HCT116 (cell line): Measurements from ENCODE around the gene ARHGEF38. TPM values are rescaled to one million over a fixed set of nuclear protein-coding genes. Genes with fewer than 3 reads are reported as not detected.

Experiments
- ATAC-seq: fragments of 200-7000 bp; cut with Tn5 transposase; 2 replicates; pipeline ENCODE4 v1.9.1; 2020; ENCODE audit warnings: mild to moderate bottlenecking, moderate library complexity
- BruUV-seq: library from RNA; stranded (reverse); fragments of 400-500 nt; replicated peaks from 2 replicates; lab custom pipeline; 2021; lab: Mats Ljungman, UMichigan
- CTCF ChIA-PET: fragments of 300-600 bp; sonication (Branson Sonifier 250); formaldehyde crosslinking; loops from one replicate; lab custom pipeline; 2021; ENCODE audit warnings: antibody characterized with exemption; lab: Charles Lee
- POLR2A ChIA-PET: fragments of 300-600, 350-600 bp; sonication (Branson Sonifier 250); formaldehyde crosslinking; loops from one replicate; lab custom pipeline; 2021; ENCODE audit warnings: antibody characterized with exemption; lab: Charles Lee
- RAD21 ChIA-PET, 2 experiments: fragments of 300-600 bp; sonication (Branson Sonifier 250); formaldehyde crosslinking; loops; one replicate each; lab custom pipeline; 2023; ENCODE audit warnings: low total read pairs in 2 of 2; ENCODE audit not compliant: uncharacterized antibody in 2 of 2, unreplicated experiment in 2 of 2, low non-redundant PET in 1 of 2; lab: Charles Lee
- DNase-seq: peaks from one replicate; pipeline ENCODE4 v3.0.0-alpha.2; 2010; ENCODE audit warnings: low read depth, low spot score
- H2AFZ ChIP-seq: fragments of 200-600 bp; shearing (Covaris generic), sonication (generic); 2 replicates; pipeline ENCODE4 v1.6.1; 2017; ENCODE audit warnings: low read depth, mixed run types, mixed read lengths, antibody characterized with exemption, low read length; ENCODE audit not compliant: poor library complexity, severe bottlenecking
- H3K27ac ChIP-seq: 2 replicates; pipeline ENCODE4 v1.5.1; 2012; ENCODE audit warnings: low read depth, low read length
- H3K27me3 ChIP-seq: fragments of 200-600 bp; sonication (generic); 2 replicates; pipeline ENCODE4 v1.6.1; 2016; ENCODE audit warnings: mixed run types, low read length, mixed read lengths; ENCODE audit not compliant: insufficient read depth
- H3K36me3 ChIP-seq, 2 experiments: fragments of 200-500 bp in 1 of 2; fragments of 200-600 bp in 1 of 2; sonication (Bioruptor generic) in 1 of 2; sonication (generic) in 1 of 2; 2 replicates each; pipeline versions ENCODE4 v1.5.1 to v1.6.1; 2014 to 2016; ENCODE audit warnings: low read length in 2 of 2, inconsistent platforms in 1 of 2, mixed read lengths in 1 of 2, mixed run types in 1 of 2; ENCODE audit not compliant: insufficient read depth in 2 of 2, control insufficient read depth in 1 of 2
- H3K4me1 ChIP-seq, 2 experiments: fragments of 200-600 bp in 1 of 2; sonication (generic) in 1 of 2; 2 replicates each; pipeline versions ENCODE4 v1.5.1 to v1.6.1; 2012 to 2017; ENCODE audit warnings: low read length in 2 of 2, inconsistent platforms in 1 of 2, mild to moderate bottlenecking in 1 of 2, mixed read lengths in 1 of 2, mixed run types in 1 of 2, moderate library complexity in 1 of 2; ENCODE audit not compliant: insufficient read depth in 2 of 2, control insufficient read depth in 1 of 2
- H3K4me2 ChIP-seq: fragments of 200-600 bp; sonication (generic); 2 replicates; pipeline ENCODE4 v1.6.1; 2017; ENCODE audit warnings: mixed run types, low read length, mixed read lengths
- H3K4me3 ChIP-seq, 2 experiments: fragments of 200-600 bp in 1 of 2; sonication (generic) in 1 of 2; replicated peaks in 1 of 2; 2 replicates each; pipeline ENCODE4 v1.5.1; 2011 to 2016; ENCODE audit warnings: low read length in 2 of 2, control low read depth in 1 of 2, low read depth in 1 of 2, mild to moderate bottlenecking in 1 of 2, mixed read lengths in 1 of 2, mixed run types in 1 of 2
- H3K79me2 ChIP-seq: fragments of 200-600 bp; sonication (generic); 2 replicates; pipeline ENCODE4 v1.6.1; 2017; ENCODE audit warnings: mild to moderate bottlenecking, mixed run types, low read length, moderate library complexity, mixed read lengths; ENCODE audit not compliant: insufficient read depth
- H3K9ac ChIP-seq: fragments of 200-600 bp; sonication (generic); 2 replicates; pipeline ENCODE4 v1.6.1; 2016; ENCODE audit warnings: low read length, mixed read lengths
- H3K9me2 ChIP-seq: fragments of 200-600 bp; sonication (generic), shearing (Covaris generic); 2 replicates; pipeline ENCODE4 v1.6.1; 2017; ENCODE audit warnings: mixed run types, mild to moderate bottlenecking, moderate library complexity; ENCODE audit not compliant: insufficient read depth
- H3K9me3 ChIP-seq, 2 experiments: fragments of 200-500 bp in 1 of 2; fragments of 200-600 bp in 1 of 2; sonication (Bioruptor generic) in 1 of 2; sonication (generic) in 1 of 2; 2 replicates each; pipeline ENCODE4 v1.6.1; 2014 to 2017; ENCODE audit warnings: low read length in 2 of 2, mixed read lengths in 2 of 2, inconsistent platforms in 1 of 2, low read depth in 1 of 2, mild to moderate bottlenecking in 1 of 2, mixed run types in 1 of 2, moderate library complexity in 1 of 2; ENCODE audit not compliant: control insufficient read depth in 1 of 2, insufficient read depth in 1 of 2
- H4K20me1 ChIP-seq: fragments of 200-600 bp; sonication (generic), shearing (Covaris generic); 2 replicates; pipeline ENCODE4 v1.6.1; 2017; ENCODE audit warnings: mixed run types, mild to moderate bottlenecking, moderate library complexity; ENCODE audit not compliant: insufficient read depth
- CTCF ChIP-seq, 3 experiments: fragments of 200-600 bp in 1 of 3; sonication (generic) in 1 of 3; IDR thresholded peaks in 2 of 3; conservative IDR thresholded peaks in 1 of 3; 2 replicates each; pipeline ENCODE4 v1.5.1; 2012 to 2017; ENCODE audit warnings: low read depth in 2 of 3, low read length in 2 of 3, antibody characterized with exemption in 1 of 3, borderline replicate concordance in 1 of 3, control low read depth in 1 of 3, mild to moderate bottlenecking in 1 of 3, mixed read lengths in 1 of 3, mixed run types in 1 of 3, moderate library complexity in 1 of 3; ENCODE audit not compliant: insufficient read depth in 1 of 3
- JUND ChIP-seq: IDR thresholded peaks from 2 replicates; pipeline ENCODE4 v1.6.1; 2012
- MAX ChIP-seq: IDR thresholded peaks from 2 replicates; pipeline ENCODE4 v1.6.1; 2012
- SIN3A ChIP-seq: IDR thresholded peaks from 2 replicates; pipeline ENCODE4 v1.6.1; 2012; ENCODE audit warnings: low read depth
- SRF ChIP-seq: IDR thresholded peaks from 2 replicates; pipeline ENCODE4 v1.6.1; 2012; ENCODE audit warnings: low read depth
- YY1 ChIP-seq: IDR thresholded peaks from 2 replicates; pipeline ENCODE4 v1.6.1; 2011; ENCODE audit warnings: low read length, low read depth, moderate library complexity, mild to moderate bottlenecking; ENCODE audit not compliant: insufficient replicate concordance; ENCODE audit errors: extremely low read depth
- intact Hi-C: fragments of 100-400 bp; cut with micrococcal nuclease; formaldehyde crosslinking; loops from 2 replicates; pipeline ENCODE4 v1.10.0; 2022
- total RNA-seq: library from RNA; stranded (reverse); gene quantifications from one replicate; pipeline ENCODE4 v1.2.1, GENCODE V29; 2021; ENCODE audit not compliant: unreplicated experiment

ARHGEF38 gene
- total RNA-seq, 1 experiment from 2014 or later: not detected

- no peaks in the 10 kb centered on the region for H3K27me3 ChIP-seq
- TF ChIP-seq SIN3A: no peak
- no peak for TF ChIP-seq SRF
- no peak for TF ChIP-seq MAX
- TF ChIP-seq JUND: no peak
- no peak for TF ChIP-seq YY1
- no peak for TF ChIP-seq CTCF (IDR thresholded peaks at IDR 0.05 in 2 of 3, conservative IDR thresholded peaks at IDR 0.05 in 1 of 3; ENCODE audit: borderline replicate concordance in 1 of 3, insufficient read depth in 1 of 3, low read depth in 2 of 3, low read length in 2 of 3)
- peak overlapping the region; percentile 88 for H3K9ac ChIP-seq
- DNase-seq: no peak
- no peak for ATAC-seq
- H3K79me2 ChIP-seq: peaks cover 78% of the 10 kb centered on the region
- H3K4me3 ChIP-seq: peak overlapping the region; percentile 77 to 82
- peak overlapping the region; percentile 72 for H3K4me2 ChIP-seq
- no TSS peak for BruUV-seq
- no peaks in the 10 kb centered on the region for H4K20me1 ChIP-seq
- no peaks in the 10 kb centered on the region for H3K36me3 ChIP-seq
- intact Hi-C loops: no loop called here
- POLR2A ChIA-PET: no interaction called here
- CTCF ChIA-PET: no interaction called here
- H3K27ac ChIP-seq: peak overlapping the region; percentile 80; the same call in 1 of the 2 replicates
- RAD21 ChIA-PET: no interaction called here
- H3K9me2 ChIP-seq: no peaks in the 10 kb centered on the region
- H3K9me3 ChIP-seq: no peaks in the 10 kb centered on the region
- no peak overlapping the region for H2AFZ ChIP-seq
- peaks cover 0 to 14% of the 10 kb centered on the region in 2 experiments; a peak in 3 of 4 replicates for H3K4me1 ChIP-seq
These were observed 155.4 kb downstream of the ARHGEF38 start for GRCh38 chr4:105707782-105708180.
